Coronary artery (tissue), 2 donors: ENCODE data around the gene UBE2V1.

Experiments used
- DNase-seq: peaks from one replicate; pipeline ENCODE4 v3.0.0-alpha.2; 2017; ENCODE audit warnings: low spot score
- H3K27ac ChIP-seq, 2 donors: fragments of 200-600 bp; sonication (generic); one replicate each; pipeline ENCODE4 v1.5.1; 2016 to 2019
- H3K4me3 ChIP-seq: fragments of 200-600 bp; sonication (generic); 2 replicates; pipeline ENCODE4 v1.5.1; 2016; ENCODE audit warnings: mild to moderate bottlenecking, moderate library complexity
- CTCF ChIP-seq: fragments of 200-600 bp; sonication (generic); IDR thresholded peaks from one replicate; pipeline ENCODE4 v1.5.1; 2019; ENCODE audit warnings: antibody characterized with exemption

UBE2V1 gene

GRCh38 chr20:50077818-50078601, 34.9 kb downstream of the UBE2V1 start:
- no peak overlapping the region for H3K27ac ChIP-seq
- DNase-seq = no peak
- TF ChIP-seq CTCF = no peak
- no peak overlapping the region for H3K4me3 ChIP-seq

- Histone ChIP-seq H3K4me3 (no peak overlapping the region), H3K27ac (no peak overlapping the region)
- no peak for TF ChIP-seq CTCF
- no peak for DNase-seq
Observed at GRCh38 chr20:50073500-50073899, 39.5 kb downstream of the UBE2V1 start.

GRCh38 chr20:50071039-50071888, 41.7 kb downstream of the UBE2V1 start:
- peak; percentile 91 for DNase-seq
- Histone ChIP-seq H3K4me3 (peak overlapping the region; percentile 62), H3K27ac (no peak overlapping the region)
- TF ChIP-seq CTCF = peak; percentile 99

- TF ChIP-seq CTCF = no peak
- no peak overlapping the region for H3K4me3 ChIP-seq
- no peak for DNase-seq
- H3K27ac ChIP-seq = no peak overlapping the region
Observed at GRCh38 chr20:50070361-50070760, 42.6 kb downstream of the UBE2V1 start.

- no peak for DNase-seq
- TF ChIP-seq CTCF = no peak
- H3K27ac ChIP-seq = no peak overlapping the region
Observed at GRCh38 chr20:50068041-50068651, 44.8 kb downstream of the UBE2V1 start.

GRCh38 chr20:50067461-50067860, 45.5 kb downstream of the UBE2V1 start:
- H3K27ac ChIP-seq = no peak overlapping the region
- TF ChIP-seq CTCF = no peak
- DNase-seq = no peak
- H3K4me3 ChIP-seq = no peak overlapping the region

More at GRCh38 chr20:50068041-50068651, 44.8 kb downstream of the UBE2V1 start:
- H3K4me3 ChIP-seq = no peak overlapping the region
